Measurements from ENCODE around the gene CSF1.

The CSF1 gene

DNA sequence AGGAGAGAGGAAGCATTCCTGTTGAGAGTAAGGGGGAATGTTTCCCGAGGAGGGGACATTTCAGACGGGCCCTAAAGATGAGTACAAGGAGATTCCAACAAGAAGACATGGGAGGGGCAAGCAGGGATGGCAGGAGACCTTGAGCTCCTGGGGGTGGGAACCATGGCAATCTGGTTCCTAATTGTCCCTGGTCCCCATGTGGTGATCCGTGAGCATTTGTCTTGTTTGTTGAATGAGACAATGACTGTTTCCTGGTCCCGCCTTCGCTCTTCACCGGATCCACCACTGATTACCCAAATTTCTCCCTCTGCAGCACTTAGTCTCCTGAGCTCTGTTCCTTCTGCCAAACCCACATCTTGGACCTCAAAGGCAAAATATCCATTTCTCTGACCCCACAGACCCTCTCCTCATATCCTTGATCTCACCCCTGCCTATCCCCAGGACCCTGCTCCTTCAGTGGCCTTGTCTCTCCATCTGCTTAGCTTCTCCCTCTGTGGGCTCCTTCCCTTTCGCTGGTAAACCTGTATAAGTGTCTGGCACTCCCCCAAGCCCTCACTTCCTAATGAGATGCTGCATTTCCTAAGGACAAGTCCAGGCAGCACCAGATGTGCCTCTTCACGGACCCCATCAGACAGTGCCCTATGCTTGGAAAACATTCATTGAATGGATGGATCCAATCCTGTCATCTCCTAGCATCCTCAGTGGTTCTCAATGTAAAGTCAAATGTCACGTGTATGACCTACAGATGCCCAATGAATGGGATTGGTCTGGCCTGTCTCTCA, 8.3 kb upstream of the CSF1 start:
- no peak overlapping the region for H3K4me3 ChIP-seq (ENCODE audit: control insufficient read depth, low read depth, low read length)
- no peak for TF ChIP-seq CTCF (conservative IDR thresholded peaks at IDR 0.05; ENCODE audit: control insufficient read depth, insufficient read depth, low read depth, low read length)
- no peak for DNase-seq (ENCODE audit: low read depth)

- no peak for TF ChIP-seq CTCF (conservative IDR thresholded peaks at IDR 0.05; ENCODE audit: control insufficient read depth, insufficient read depth, low read depth, low read length)
- no peak for DNase-seq (ENCODE audit: low read depth)
- no peak overlapping the region for H3K4me3 ChIP-seq (ENCODE audit: control insufficient read depth, low read depth, low read length)
Observed at GRCh38 chr1:109903376-109903930, 7.2 kb upstream of the CSF1 start.

DNA sequence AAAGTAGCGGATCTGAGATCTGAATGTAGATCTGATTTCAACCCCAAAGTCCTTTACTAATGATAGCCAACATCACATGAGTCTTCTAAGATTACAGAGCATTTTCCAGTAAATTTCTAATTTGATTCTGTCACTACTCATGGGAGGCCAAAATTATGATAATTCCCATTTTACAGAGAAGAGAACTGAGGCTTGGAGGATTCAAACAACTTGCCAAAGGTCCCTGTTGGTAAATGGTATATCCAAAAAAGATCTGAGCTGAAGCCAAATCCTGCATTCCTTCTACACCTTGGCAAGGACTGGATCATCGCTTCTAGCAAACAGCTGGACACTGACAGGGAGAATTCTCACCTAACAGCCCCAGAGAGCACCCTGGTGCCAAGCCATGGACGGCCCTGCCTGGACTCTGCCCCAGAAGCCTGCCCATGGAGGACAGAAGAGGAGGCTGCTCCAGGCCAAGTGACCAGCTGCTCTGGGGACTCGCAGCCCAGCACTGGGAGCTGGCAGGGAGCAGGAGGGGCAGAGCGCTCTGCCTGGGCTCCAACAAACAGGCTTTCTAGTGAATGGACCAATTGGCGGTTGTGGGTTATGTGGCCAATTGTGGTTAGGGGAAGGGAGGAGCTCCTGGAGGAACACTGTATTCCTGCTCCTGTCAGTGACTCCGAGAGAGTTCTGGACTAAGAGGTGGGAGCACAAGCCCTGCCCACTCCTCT, 6.4 kb upstream of the CSF1 start:
- no peak for TF ChIP-seq CTCF (conservative IDR thresholded peaks at IDR 0.05; ENCODE audit: control insufficient read depth, insufficient read depth, low read depth, low read length)
- no peak overlapping the region for H3K4me3 ChIP-seq (ENCODE audit: control insufficient read depth, low read depth, low read length)
- no peak for DNase-seq (ENCODE audit: low read depth)

DNA sequence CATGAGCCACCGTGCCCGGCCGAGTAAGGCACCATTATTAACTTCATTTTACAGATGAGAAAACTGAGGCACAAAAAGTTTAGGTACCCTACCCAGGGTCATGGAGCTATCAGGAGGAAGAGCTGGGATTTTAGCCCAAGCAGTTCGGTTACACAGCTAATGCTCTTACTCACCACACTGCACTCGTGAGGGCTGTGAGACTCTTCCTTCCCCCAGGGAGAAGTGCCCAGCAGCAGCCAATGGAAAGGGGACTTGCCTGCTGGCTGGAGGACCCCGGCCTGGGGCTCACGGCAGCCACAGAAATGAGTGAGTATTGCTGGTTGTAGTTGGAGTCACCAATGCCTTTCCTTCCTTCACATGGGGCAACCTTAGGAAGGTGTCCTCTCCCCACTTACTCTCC, 5.2 kb upstream of the CSF1 start:
- no peak for TF ChIP-seq CTCF (conservative IDR thresholded peaks at IDR 0.05; ENCODE audit: control insufficient read depth, insufficient read depth, low read depth, low read length)
- DNase-seq (ENCODE audit: low read depth): no peak

DNA sequence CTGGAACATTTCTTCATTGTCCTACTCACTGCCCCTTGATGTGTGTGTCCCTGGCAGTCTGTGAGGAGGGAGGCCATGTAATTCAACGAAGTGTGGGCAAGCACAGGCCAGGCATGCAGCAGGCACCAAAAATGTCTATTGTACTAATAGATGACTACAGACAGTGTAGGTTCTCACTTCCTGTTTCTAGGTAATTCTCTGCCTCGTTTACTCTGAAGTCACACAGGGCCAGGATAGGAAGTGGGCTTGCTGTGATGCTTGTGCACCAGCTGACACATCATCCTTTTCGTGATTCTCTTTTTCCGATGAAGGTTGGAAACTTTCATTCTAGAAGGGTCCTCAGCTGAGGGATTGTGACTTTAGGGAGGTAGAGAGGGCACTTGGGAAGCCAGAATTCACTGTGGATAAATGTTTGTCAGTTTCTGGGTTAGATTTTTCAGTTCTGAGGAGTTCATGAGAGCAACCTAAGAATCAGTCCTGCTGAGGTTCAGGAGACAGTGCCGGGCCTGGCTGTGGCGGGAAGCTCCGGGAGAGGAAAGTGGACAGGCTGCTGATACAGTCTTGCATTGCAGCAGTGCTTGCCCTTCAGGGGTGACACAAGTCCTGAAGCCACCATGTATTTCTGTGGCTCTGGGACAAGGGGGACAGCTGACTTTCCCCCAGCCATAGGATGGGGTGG, 4.3 kb upstream of the CSF1 start:
- no peak for DNase-seq (ENCODE audit: low read depth)
- no peak for TF ChIP-seq CTCF (conservative IDR thresholded peaks at IDR 0.05; ENCODE audit: control insufficient read depth, insufficient read depth, low read depth, low read length)
- H3K4me3 ChIP-seq (ENCODE audit: control insufficient read depth, low read depth, low read length): no peak overlapping the region

More for the DNA sequence above, 5.2 kb upstream of the CSF1 start:
- no peak overlapping the region for H3K4me3 ChIP-seq (ENCODE audit: control insufficient read depth, low read depth, low read length)

- no peak overlapping the region for H3K4me3 ChIP-seq (ENCODE audit: control insufficient read depth, low read depth, low read length)
- no peak for TF ChIP-seq CTCF (conservative IDR thresholded peaks at IDR 0.05; ENCODE audit: control insufficient read depth, insufficient read depth, low read depth, low read length)
- DNase-seq (ENCODE audit: low read depth): no peak
Observed at GRCh38 chr1:109906839-109907180, 3.8 kb upstream of the CSF1 start.

Data from fibroblast of mammary gland (primary cell).